ENCODE measurements around the gene NUP188. TPM values are rescaled to one million over a fixed set of nuclear protein-coding genes. Genes with fewer than 3 reads are reported as not detected.
A peak's percentile ranks its signal among the peaks of the same experiment; 100 is the strongest.
"Not testable (repeated sequence)": the region's sequence is repeated elsewhere in the genome, so short reads cannot be mapped to it uniquely, and the experiment has no call there.

The NUP188 gene
- polyA plus RNA-seq, 1 donor from 2014 or later: 24.0 TPM

DNA sequence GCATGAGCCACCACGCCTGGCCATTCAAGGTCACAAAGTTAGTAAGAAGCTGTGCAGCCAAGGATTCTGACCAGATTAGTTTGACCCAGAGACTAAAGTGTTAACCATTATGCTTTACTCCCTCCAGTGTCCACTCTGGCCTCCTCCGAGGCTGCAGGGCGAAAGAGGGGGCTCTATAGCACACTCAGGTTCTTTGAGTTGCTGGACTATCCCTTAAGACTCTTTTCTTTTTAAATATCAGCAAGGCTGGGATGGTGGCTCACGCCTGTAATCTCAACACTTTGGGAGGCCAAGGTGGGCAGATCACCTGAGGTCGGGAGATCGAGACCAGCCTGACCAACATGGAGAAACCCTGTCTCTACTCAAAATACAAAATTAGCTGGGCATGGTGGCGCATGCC lies 2.5 kb upstream of the NUP188 start:
- not testable (repeated sequence) for H3K4me3 ChIP-seq (ENCODE audit: low read length); H3K27me3 ChIP-seq (ENCODE audit: insufficient read depth, low read depth, low read length); H2AFZ ChIP-seq (ENCODE audit: low read depth, low read length); H3K4me2 ChIP-seq (ENCODE audit: low read length); H3K27ac ChIP-seq (ENCODE audit: low read length); H3K36me3 ChIP-seq (ENCODE audit: insufficient read depth, low read length); H3K9me3 ChIP-seq (ENCODE audit: low read length); H3K79me2 ChIP-seq (replicated peaks; ENCODE audit: insufficient read depth, low read length); H3K9me2 ChIP-seq (ENCODE audit: insufficient read depth, low read length); H3F3A ChIP-seq (ENCODE audit: insufficient read depth, low read length, poor library complexity, severe bottlenecking); H4K20me1 ChIP-seq (ENCODE audit: insufficient read depth); H3K9ac ChIP-seq (ENCODE audit: low read length)

DNA sequence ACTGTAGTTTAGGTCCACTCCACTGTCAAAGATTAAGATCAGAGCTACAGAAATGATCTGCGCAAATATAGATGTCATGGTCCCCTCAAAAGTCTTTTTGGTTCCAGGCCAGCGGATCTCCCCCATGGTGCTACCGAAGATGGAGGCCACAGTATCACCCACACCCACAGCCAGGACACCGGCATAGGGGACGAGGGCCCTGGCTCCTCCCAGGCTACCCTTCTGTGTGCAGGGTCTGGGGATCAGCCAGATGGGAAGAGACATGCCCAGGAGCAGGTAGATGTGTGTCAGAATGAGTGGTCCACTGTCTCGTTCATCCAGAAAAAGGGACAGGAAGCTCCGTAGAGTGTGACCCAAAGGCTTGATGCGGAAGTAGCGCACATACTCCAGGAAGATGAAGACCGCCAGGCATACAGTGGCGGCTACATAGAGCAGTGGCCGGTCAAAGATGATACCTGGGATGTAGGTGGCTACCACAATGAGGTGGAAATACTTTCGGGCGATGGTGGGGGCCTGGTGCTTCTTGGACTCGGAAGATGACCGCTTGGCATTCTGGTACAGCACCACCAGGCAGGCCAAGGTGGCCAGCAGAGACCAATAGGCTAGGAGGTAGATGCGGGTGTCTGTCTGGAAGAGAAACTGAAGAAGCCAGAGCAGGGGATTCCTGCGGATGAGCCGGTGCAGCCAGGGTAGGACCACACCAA lies 1.5 kb upstream of the NUP188 start:
- no peaks in the 10 kb centered on the region for H3K9me3 ChIP-seq (ENCODE audit: low read length)
- no peak overlapping the region for H3K9ac ChIP-seq (ENCODE audit: low read length)
- H3K4me2 ChIP-seq (ENCODE audit: low read length): peak overlapping the region; percentile 73
- H4K20me1 ChIP-seq (ENCODE audit: insufficient read depth): no peaks in the 10 kb centered on the region
- H3K27ac ChIP-seq (ENCODE audit: low read length): no peak overlapping the region
- no peaks in the 10 kb centered on the region for H3K27me3 ChIP-seq (ENCODE audit: insufficient read depth, low read depth, low read length)
- H3K36me3 ChIP-seq (ENCODE audit: insufficient read depth, low read length): no peaks in the 10 kb centered on the region
- no peak overlapping the region for H2AFZ ChIP-seq (ENCODE audit: low read depth, low read length)
- H3K9me2 ChIP-seq (ENCODE audit: insufficient read depth, low read length): no peaks in the 10 kb centered on the region
- H3K4me3 ChIP-seq (ENCODE audit: low read length): peak overlapping the region; percentile 95
- H3F3A ChIP-seq (ENCODE audit: insufficient read depth, low read length, poor library complexity, severe bottlenecking): no peaks in the 10 kb centered on the region
- H3K79me2 ChIP-seq (replicated peaks; ENCODE audit: insufficient read depth, low read length): peaks cover 5% of the 10 kb centered on the region
- TF ChIP-seq POLR2AphosphoS5 (IDR thresholded peaks at IDR 0.05) (no peak), EZH2 (IDR thresholded peaks at IDR 0.05; ENCODE audit: borderline replicate concordance, insufficient read depth, low read length, poor library complexity, severe bottlenecking) (no peak), EP300 (conservative IDR thresholded peaks at IDR 0.05; ENCODE audit: poor library complexity, severe bottlenecking) (no peak), TAF1 (IDR thresholded peaks at IDR 0.05; ENCODE audit: low read depth) (no peak), SMC3 (conservative IDR thresholded peaks at IDR 0.05; ENCODE audit: poor library complexity) (no peak), MXI1 (conservative IDR thresholded peaks at IDR 0.05; ENCODE audit: poor library complexity, severe bottlenecking) (no peak), RAD21 (conservative IDR thresholded peaks at IDR 0.05) (no peak)
- TF ChIP-seq, protein P1, sequence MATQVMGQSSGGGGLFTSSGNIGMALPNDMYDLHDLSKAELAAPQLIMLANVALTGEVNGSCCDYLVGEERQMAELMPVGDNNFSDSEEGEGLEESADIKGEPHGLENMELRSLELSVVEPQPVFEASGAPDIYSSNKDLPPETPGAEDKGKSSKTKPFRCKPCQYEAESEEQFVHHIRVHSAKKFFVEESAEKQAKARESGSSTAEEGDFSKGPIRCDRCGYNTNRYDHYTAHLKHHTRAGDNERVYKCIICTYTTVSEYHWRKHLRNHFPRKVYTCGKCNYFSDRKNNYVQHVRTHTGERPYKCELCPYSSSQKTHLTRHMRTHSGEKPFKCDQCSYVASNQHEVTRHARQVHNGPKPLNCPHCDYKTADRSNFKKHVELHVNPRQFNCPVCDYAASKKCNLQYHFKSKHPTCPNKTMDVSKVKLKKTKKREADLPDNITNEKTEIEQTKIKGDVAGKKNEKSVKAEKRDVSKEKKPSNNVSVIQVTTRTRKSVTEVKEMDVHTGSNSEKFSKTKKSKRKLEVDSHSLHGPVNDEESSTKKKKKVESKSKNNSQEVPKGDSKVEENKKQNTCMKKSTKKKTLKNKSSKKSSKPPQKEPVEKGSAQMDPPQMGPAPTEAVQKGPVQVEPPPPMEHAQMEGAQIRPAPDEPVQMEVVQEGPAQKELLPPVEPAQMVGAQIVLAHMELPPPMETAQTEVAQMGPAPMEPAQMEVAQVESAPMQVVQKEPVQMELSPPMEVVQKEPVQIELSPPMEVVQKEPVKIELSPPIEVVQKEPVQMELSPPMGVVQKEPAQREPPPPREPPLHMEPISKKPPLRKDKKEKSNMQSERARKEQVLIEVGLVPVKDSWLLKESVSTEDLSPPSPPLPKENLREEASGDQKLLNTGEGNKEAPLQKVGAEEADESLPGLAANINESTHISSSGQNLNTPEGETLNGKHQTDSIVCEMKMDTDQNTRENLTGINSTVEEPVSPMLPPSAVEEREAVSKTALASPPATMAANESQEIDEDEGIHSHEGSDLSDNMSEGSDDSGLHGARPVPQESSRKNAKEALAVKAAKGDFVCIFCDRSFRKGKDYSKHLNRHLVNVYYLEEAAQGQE (IDR thresholded peaks at IDR 0.05; ENCODE audit: borderline replicate concordance): no peak
- TF ChIP-seq, protein P2, sequence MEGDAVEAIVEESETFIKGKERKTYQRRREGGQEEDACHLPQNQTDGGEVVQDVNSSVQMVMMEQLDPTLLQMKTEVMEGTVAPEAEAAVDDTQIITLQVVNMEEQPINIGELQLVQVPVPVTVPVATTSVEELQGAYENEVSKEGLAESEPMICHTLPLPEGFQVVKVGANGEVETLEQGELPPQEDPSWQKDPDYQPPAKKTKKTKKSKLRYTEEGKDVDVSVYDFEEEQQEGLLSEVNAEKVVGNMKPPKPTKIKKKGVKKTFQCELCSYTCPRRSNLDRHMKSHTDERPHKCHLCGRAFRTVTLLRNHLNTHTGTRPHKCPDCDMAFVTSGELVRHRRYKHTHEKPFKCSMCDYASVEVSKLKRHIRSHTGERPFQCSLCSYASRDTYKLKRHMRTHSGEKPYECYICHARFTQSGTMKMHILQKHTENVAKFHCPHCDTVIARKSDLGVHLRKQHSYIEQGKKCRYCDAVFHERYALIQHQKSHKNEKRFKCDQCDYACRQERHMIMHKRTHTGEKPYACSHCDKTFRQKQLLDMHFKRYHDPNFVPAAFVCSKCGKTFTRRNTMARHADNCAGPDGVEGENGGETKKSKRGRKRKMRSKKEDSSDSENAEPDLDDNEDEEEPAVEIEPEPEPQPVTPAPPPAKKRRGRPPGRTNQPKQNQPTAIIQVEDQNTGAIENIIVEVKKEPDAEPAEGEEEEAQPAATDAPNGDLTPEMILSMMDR (IDR thresholded peaks at IDR 0.05; ENCODE audit: poor library complexity, severe bottlenecking): no peak
